Naive thymus-derived CD4-positive, alpha-beta T cell (primary cell): ENCODE measurements around the gene HLA-DMB. TPM values are rescaled to one million over a fixed set of nuclear protein-coding genes. Genes with fewer than 3 reads are reported as not detected.

Source experiments
- ATAC-seq: fragments of 150-1000 bp; cut with Tn5 transposase; 2 replicates; pipeline ENCODE4 v1.10.0; 2021; ENCODE audit warnings: mild to moderate bottlenecking, moderate library complexity
- CTCF ChIA-PET: fragments of 350-600 bp; sonication (Branson Sonifier 250); formaldehyde crosslinking; loops from one replicate; lab custom pipeline; 2021; ENCODE audit warnings: antibody characterized with exemption; lab: Charles Lee
- POLR2A ChIA-PET: fragments of 350-600 bp; sonication (Branson Sonifier 250); formaldehyde crosslinking; loops from one replicate; lab custom pipeline; 2021; ENCODE audit warnings: antibody characterized with exemption, inconsistent platforms; lab: Charles Lee
- DNase-seq, 9 donors: peaks; one replicate each; pipeline versions ENCODE4 v3.0.0 to v3.0.0-alpha.2; 2020 to 2022; ENCODE audit warnings: mixed read lengths in 1 of 9
- H3K27ac ChIP-seq: one replicate; pipeline ENCODE4 v1.7.0; 2013; ENCODE audit warnings: mild to moderate bottlenecking, low read depth, low read length, moderate library complexity
- H3K27me3 ChIP-seq, 2 donors: one replicate each; pipeline ENCODE4 v1.7.0; 2013; ENCODE audit warnings: low read length in 2 of 2, mild to moderate bottlenecking in 2 of 2, moderate library complexity in 2 of 2; ENCODE audit not compliant: control insufficient read depth in 2 of 2, insufficient read depth in 2 of 2
- H3K36me3 ChIP-seq, 3 experiments: 1 replicate in 2 of 3; 2 replicates in 1 of 3; pipeline ENCODE4 v1.7.0; 2013; ENCODE audit warnings: low read length in 3 of 3, mild to moderate bottlenecking in 3 of 3, moderate library complexity in 1 of 3; ENCODE audit not compliant: insufficient read depth in 3 of 3, control insufficient read depth in 2 of 3
- H3K4me1 ChIP-seq, 2 donors: one replicate each; pipeline ENCODE4 v1.7.0; 2013; ENCODE audit warnings: low read length in 2 of 2, mild to moderate bottlenecking in 2 of 2, moderate library complexity in 1 of 2; ENCODE audit not compliant: control insufficient read depth in 2 of 2, insufficient read depth in 2 of 2
- H3K4me3 ChIP-seq: 2 replicates; pipeline ENCODE4 v1.7.0; 2013; ENCODE audit warnings: mild to moderate bottlenecking, low read length
- H3K9me3 ChIP-seq, 3 experiments: 1 replicate in 2 of 3; 2 replicates in 1 of 3; pipeline ENCODE4 v1.7.0; 2013; ENCODE audit warnings: low read length in 3 of 3; ENCODE audit not compliant: control insufficient read depth in 2 of 3
- H3K27ac Mint-ChIP-seq, 9 donors: one replicate each; pipeline ENCODE4 v1.8.0; 2020 to 2022; ENCODE audit warnings: mixed read lengths in 9 of 9, mild to moderate bottlenecking in 8 of 9, moderate library complexity in 5 of 9, inconsistent platforms in 2 of 9
- H3K27me3 Mint-ChIP-seq, 5 donors: one replicate each; pipeline ENCODE4 v1.8.0; 2021 to 2022; ENCODE audit warnings: mixed read lengths in 5 of 5, mild to moderate bottlenecking in 1 of 5
- H3K36me3 Mint-ChIP-seq, 5 donors: one replicate each; pipeline ENCODE4 v1.8.0; 2020 to 2022; ENCODE audit warnings: mixed read lengths in 5 of 5, mild to moderate bottlenecking in 3 of 5, inconsistent platforms in 1 of 5
- H3K4me1 Mint-ChIP-seq, 7 donors: one replicate each; pipeline ENCODE4 v1.8.0; 2020 to 2022; ENCODE audit warnings: mixed read lengths in 7 of 7, mild to moderate bottlenecking in 3 of 7, inconsistent platforms in 1 of 7
- H3K4me3 Mint-ChIP-seq, 10 donors: one replicate each; pipeline ENCODE4 v1.8.0; 2020 to 2022; ENCODE audit warnings: mild to moderate bottlenecking in 10 of 10, mixed read lengths in 10 of 10, moderate library complexity in 6 of 10, inconsistent platforms in 2 of 10
- H3K9me3 Mint-ChIP-seq, 11 donors: one replicate each; pipeline ENCODE4 v1.8.0; 2020 to 2022; ENCODE audit warnings: mixed read lengths in 11 of 11, mild to moderate bottlenecking in 4 of 11, inconsistent platforms in 1 of 11, moderate library complexity in 1 of 11
- intact Hi-C, 2 donors: fragments of 100-400 bp; cut with micrococcal nuclease; formaldehyde crosslinking; loops; one replicate each; pipeline ENCODE4 v1.15.1; 2023
- polyA plus RNA-seq, 2 donors: library from polyadenylated mRNA; unstranded; fragments of 300-500 nt; fragmentation: Illumina TruSeq; gene quantifications; one replicate each; pipeline ENCODE4 v1.2.3, GENCODE V29; 2021
- total RNA-seq, 6 experiments: library from RNA in 5 of 6; stranded (reverse) in 5 of 6; gene quantifications; 1 replicate in 5 of 6; 2 replicates in 1 of 6; pipeline ENCODE4 v1.2.3 and lab custom pipeline; 2021 to 2026

The HLA-DMB gene
- total and polyA plus RNA-seq, 7 experiments from 2014 or later: 7.8 to 82.5 (median 9.1) TPM

GRCh38 chr6:32967151-32968091 is 26.6 kb upstream of the HLA-DMB start:
- ChIA-PET CTCF (interaction anchor here (0.6 to 14.2 kb wide), 14 partner anchors 14 to 204 kb away, joined by 3 to 229 read pairs (median 4); partner anchors contain the start of genes HLA-DMA and TAP2), POLR2A (interaction anchor here (0.5 to 25.6 kb wide), 12 partner anchors 13 to 1069 kb away, joined by 3 to 638 read pairs (median 12); partner anchors contain the start of genes HLA-DMA, HLA-DMB, PSMB8 and PSMB9)
- Mint-ChIP-seq H3K4me1 (peaks cover 36 to 50% (median 43%) of the 10 kb centered on the region in 7 donors), H3K27ac (peak overlapping the region; percentile 78 to 100 (median 98)), H3K4me3 (peak overlapping the region; percentile 86 to 99 (median 96)), H3K36me3 (peaks cover 0 to 21% (median 3%) of the 10 kb centered on the region in 5 donors), H3K9me3 (peaks cover 0 to 13% (median 0%) of the 10 kb centered on the region in 11 donors), H3K27me3 (peaks cover 0 to 5% (median 0%) of the 10 kb centered on the region in 5 donors)
- intact Hi-C loops: loop anchor here (1.0 to 5.0 kb wide), 12 partner anchors 14 to 1069 kb away; partner anchors contain the start of genes HLA-DMA (in 2 of the 2), HLA-DMB (in 2 of the 2), AGPAT1 (in 1 of the 2) and PHF1 (in 1 of the 2)
- H3K9me3 ChIP-seq: no peaks in the 10 kb centered on the region
- H3K36me3 ChIP-seq: peaks cover 0 to 14% (median 0%) of the 10 kb centered on the region in 3 experiments
- H3K4me1 ChIP-seq: peaks cover 21 to 31% of the 10 kb centered on the region in 2 donors
- DNase-seq (peak in 4 of 9 donors; percentile 19 to 35 (median 30)), ATAC-seq (no peak)
- H3K27ac ChIP-seq: peak overlapping the region; percentile 94
- no peaks in the 10 kb centered on the region for H3K27me3 ChIP-seq
- peak overlapping the region; percentile 98 for H3K4me3 ChIP-seq

- H3K4me3 Mint-ChIP-seq: peak overlapping the region in 2 of 10 donors; percentile 22 to 37
- H3K27ac Mint-ChIP-seq: peak overlapping the region in 7 of 9 donors; percentile 25 to 99 (median 78)
- H3K9me3 Mint-ChIP-seq: no peaks in the 10 kb centered on the region
- Histone ChIP-seq H3K9me3 (no peaks in the 10 kb centered on the region), H3K4me1 (peaks cover 21 to 31% of the 10 kb centered on the region in 2 donors), H3K27ac (no peak overlapping the region), H3K36me3 (peaks cover 0 to 6% (median 0%) of the 10 kb centered on the region in 3 experiments), H3K27me3 (no peaks in the 10 kb centered on the region), H3K4me3 (no peak overlapping the region)
- ATAC-seq (no peak), DNase-seq (no peak)
- H3K4me1 Mint-ChIP-seq: peaks cover 38 to 69% (median 63%) of the 10 kb centered on the region in 7 donors
- H3K27me3 Mint-ChIP-seq: peaks cover 0 to 2% (median 0%) of the 10 kb centered on the region in 5 donors
- ChIA-PET CTCF (interaction anchor here (1.3 to 14.2 kb wide), 6 partner anchors 11 to 126 kb away, joined by 3 to 229 read pairs (median 17); partner anchors contain the start of genes HLA-DMA, HLA-DMB and TAP2), POLR2A (interaction anchor here (1.3 to 25.6 kb wide), 5 partner anchors 11 to 126 kb away, joined by 3 to 638 read pairs (median 442); partner anchors contain the start of genes HLA-DMA, HLA-DMB, PSMB8 and TAP2)
- intact Hi-C loops: loop anchor here in 1 of 2 donors (5.0 kb wide), 1 partner anchor 787 kb away; the partner anchor contains the start of genes AGPAT1 and RNF5
- H3K36me3 Mint-ChIP-seq: peaks cover 0 to 5% (median 0%) of the 10 kb centered on the region in 5 donors
Observed at GRCh38 chr6:32964776-32965175, 23.9 kb upstream of the HLA-DMB start.

- H3K4me1 ChIP-seq: peaks cover 21 to 27% of the 10 kb centered on the region in 2 donors
- DNase-seq (no peak), ATAC-seq (no peak)
- peaks cover 0 to 6% (median 0%) of the 10 kb centered on the region in 3 experiments for H3K36me3 ChIP-seq
- no peaks in the 10 kb centered on the region for H3K9me3 ChIP-seq
- H3K27me3 ChIP-seq: no peaks in the 10 kb centered on the region
- H3K4me3 ChIP-seq: no peak overlapping the region
- H3K27ac ChIP-seq: no peak overlapping the region
- Mint-ChIP-seq H3K4me3 (peak overlapping the region in 4 of 10 donors; percentile 1 to 19 (median 8)), H3K9me3 (no peaks in the 10 kb centered on the region), H3K36me3 (peaks cover 0 to 8% (median 0%) of the 10 kb centered on the region in 5 donors), H3K27me3 (peaks cover 0 to 5% (median 0%) of the 10 kb centered on the region in 5 donors), H3K4me1 (peaks cover 41 to 70% (median 67%) of the 10 kb centered on the region in 7 donors), H3K27ac (peak overlapping the region in 5 of 9 donors; percentile 14 to 71 (median 50))
- intact Hi-C loops: no loop called here
- POLR2A ChIA-PET: interaction anchor here (0.6 to 25.6 kb wide), 7 partner anchors 11 to 257 kb away, joined by 3 to 638 read pairs (median 7); partner anchors contain the start of genes HLA-DMA, HLA-DMB and TAP2
- CTCF ChIA-PET: interaction anchor here (0.7 to 14.2 kb wide), 9 partner anchors 10 to 531 kb away, joined by 3 to 229 read pairs (median 4); partner anchors contain the start of genes HLA-DMA, HLA-DMB and TAP2
Observed at GRCh38 chr6:32963866-32964265, 23.0 kb upstream of the HLA-DMB start.

- H3K36me3 ChIP-seq: no peaks in the 10 kb centered on the region
- peaks cover 21 to 25% of the 10 kb centered on the region in 2 donors for H3K4me1 ChIP-seq
- H3K4me3 Mint-ChIP-seq: no peak overlapping the region
- no peak overlapping the region for H3K27ac ChIP-seq
- intact Hi-C loops: no loop called here
- peaks cover 0 to 12% (median 3%) of the 10 kb centered on the region in 5 donors for H3K36me3 Mint-ChIP-seq
- ChIA-PET POLR2A (interaction anchor here (0.8 to 25.6 kb wide), 6 partner anchors 9 to 124 kb away, joined by 3 to 638 read pairs (median 223); partner anchors contain the start of genes HLA-DMA, HLA-DMB and TAP2), CTCF (interaction anchor here (1.0 to 14.2 kb wide), 5 partner anchors 9 to 77 kb away, joined by 4 to 229 read pairs (median 6); partner anchors contain the start of gene HLA-DMA)
- H3K27ac Mint-ChIP-seq: peak overlapping the region in 4 of 9 donors; percentile 18 to 76 (median 66)
- H3K27me3 ChIP-seq: no peaks in the 10 kb centered on the region
- H3K4me3 ChIP-seq: no peak overlapping the region
- ATAC-seq (no peak), DNase-seq (no peak)
- H3K4me1 Mint-ChIP-seq: peaks cover 37 to 66% (median 64%) of the 10 kb centered on the region in 7 donors
- no peaks in the 10 kb centered on the region for H3K9me3 ChIP-seq
- peaks cover 0 to 5% (median 0%) of the 10 kb centered on the region in 5 donors for H3K27me3 Mint-ChIP-seq
- no peaks in the 10 kb centered on the region for H3K9me3 Mint-ChIP-seq
Observed at GRCh38 chr6:32962213-32962826, 21.5 kb upstream of the HLA-DMB start.

GRCh38 chr6:32960563-32960962 is 19.7 kb upstream of the HLA-DMB start:
- ChIA-PET CTCF (interaction anchor here (0.7 to 1.7 kb wide), 3 partner anchors 24 to 75 kb away, joined by 3 to 6 read pairs (median 4); no protein-coding TSS in a partner anchor), POLR2A (interaction anchor here (1.3 to 17.3 kb wide), 2 partner anchors 10 to 20 kb away, joined by 5 to 442 read pairs; no protein-coding TSS in a partner anchor)
- peak overlapping the region in 1 of 9 donors; percentile 48 for H3K27ac Mint-ChIP-seq

More at GRCh38 chr6:32960563-32960962, 19.7 kb upstream of the HLA-DMB start:
- Histone ChIP-seq H3K36me3 (no peaks in the 10 kb centered on the region), H3K9me3 (no peaks in the 10 kb centered on the region), H3K27ac (no peak overlapping the region), H3K4me3 (no peak overlapping the region), H3K4me1 (peaks cover 6 to 8% of the 10 kb centered on the region in 2 donors), H3K27me3 (no peaks in the 10 kb centered on the region)
- ATAC-seq (no peak), DNase-seq (no peak)
- peaks cover 0 to 12% (median 3%) of the 10 kb centered on the region in 5 donors for H3K36me3 Mint-ChIP-seq
- no peaks in the 10 kb centered on the region for H3K9me3 Mint-ChIP-seq
- H3K27me3 Mint-ChIP-seq: peaks cover 0 to 5% (median 0%) of the 10 kb centered on the region in 5 donors
- no peak overlapping the region for H3K4me3 Mint-ChIP-seq
- intact Hi-C loops: no loop called here
- H3K4me1 Mint-ChIP-seq: peaks cover 24 to 52% (median 50%) of the 10 kb centered on the region in 7 donors
